Stimulated activated CD8-positive, alpha-beta memory T cell treated with anti-CD3 and anti-CD28 coated beads, Interleukin-7, amount 100 ng/mL, for 48 hours (primary cell): ENCODE data around the gene AGPS.
A peak's percentile ranks its signal among the peaks of the same experiment; 100 is the strongest.
"Not testable (repeated sequence)": the region's sequence is repeated elsewhere in the genome, so short reads cannot be mapped to it uniquely, and the experiment has no call there.

ENCODE experiments used
- DNase-seq, 2 donors: peaks; one replicate each; pipeline ENCODE4 v3.0.0-alpha.2; 2020; ENCODE audit warnings: low read depth in 1 of 2; ENCODE audit errors: extremely low read depth in 1 of 2

AGPS gene

DNA sequence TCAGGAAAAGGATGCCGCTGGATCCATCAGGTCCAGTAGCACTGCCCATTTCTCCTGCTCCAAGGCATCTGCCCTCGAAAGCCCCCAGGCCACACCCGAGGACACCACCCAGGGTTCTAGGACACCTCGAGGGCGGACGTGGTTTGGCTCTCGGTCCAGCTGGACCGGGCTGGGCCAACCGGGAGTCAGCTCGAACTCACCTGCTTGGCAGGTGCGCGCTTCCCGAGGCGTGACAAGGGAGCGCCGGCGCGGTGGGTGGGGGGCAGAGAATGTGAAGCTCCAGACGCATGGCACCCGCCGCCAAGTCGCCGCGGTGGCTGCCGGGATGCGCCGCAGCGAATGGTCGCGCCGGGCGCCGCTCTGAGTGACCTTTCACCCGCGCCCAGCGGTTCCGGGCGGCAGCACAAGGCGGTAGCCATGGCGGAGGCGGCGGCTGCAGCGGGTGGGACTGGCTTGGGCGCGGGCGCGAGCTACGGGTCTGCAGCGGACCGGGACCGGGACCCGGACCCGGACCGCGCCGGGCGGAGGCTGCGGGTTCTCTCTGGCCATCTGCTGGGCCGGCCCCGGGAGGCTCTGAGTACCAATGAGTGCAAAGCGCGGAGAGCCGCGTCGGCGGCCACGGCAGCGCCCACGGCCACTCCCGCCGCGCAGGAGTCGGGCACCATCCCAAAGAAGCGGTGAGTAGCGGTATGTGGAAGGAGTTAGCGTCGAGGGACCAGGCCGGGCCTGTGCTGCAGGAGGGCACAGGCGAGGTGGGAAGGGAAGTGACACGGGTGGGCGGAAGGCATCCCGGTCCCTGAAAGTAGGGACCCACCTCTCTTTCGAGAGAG lies at the start of gene AGPS:
Gene AGPS (plus strand): TSS at position 401 of the 830 bp plus-strand sequence. CDS start 17 bp downstream, at position 418.
- peak; percentile 63 to 68 for DNase-seq

DNA sequence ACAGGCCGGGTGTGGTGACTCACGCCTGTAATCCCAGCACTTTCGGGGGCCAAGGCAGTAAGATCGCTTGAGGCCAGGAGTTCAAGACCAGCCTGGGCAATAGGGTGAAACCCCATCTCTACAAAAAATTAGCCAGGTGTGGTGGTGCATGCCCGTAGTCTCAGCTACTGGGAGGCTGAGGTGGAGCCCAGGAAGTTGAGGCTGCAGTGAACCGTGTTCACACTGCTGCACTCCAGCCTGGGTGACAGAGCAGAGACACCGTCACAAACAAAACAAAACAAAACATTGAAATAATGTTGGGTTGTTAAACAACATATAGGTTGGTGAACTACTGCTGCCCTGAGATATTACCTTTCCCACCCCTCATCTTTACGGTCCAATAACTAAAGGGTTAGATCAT lies 48.8 kb upstream of the AGPS start:
- no peak for DNase-seq

DNA sequence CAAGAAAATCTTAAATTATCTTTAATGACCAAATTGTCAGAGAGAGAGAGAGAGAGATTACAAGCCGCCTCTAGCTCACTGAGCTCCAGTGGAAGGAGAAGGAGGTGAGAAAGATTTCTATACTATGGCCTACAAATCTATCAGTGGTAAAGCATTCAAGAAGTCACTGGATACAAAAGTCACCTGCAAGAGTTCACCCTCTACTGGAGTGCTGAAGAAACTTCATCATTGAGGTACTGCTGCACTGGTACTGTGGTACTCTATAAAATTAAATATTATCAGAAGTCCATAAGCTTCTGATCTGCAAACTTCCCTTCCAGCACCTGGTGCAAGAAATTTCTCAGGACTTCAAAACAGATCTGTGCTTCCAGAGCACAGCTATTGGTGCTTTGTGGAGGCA lies 48.3 kb upstream of the AGPS start:
- DNase-seq, result no peak

GRCh38 chr2:177346192-177346591 lies 46.4 kb upstream of the AGPS start:
- DNase-seq, result no peak

DNA sequence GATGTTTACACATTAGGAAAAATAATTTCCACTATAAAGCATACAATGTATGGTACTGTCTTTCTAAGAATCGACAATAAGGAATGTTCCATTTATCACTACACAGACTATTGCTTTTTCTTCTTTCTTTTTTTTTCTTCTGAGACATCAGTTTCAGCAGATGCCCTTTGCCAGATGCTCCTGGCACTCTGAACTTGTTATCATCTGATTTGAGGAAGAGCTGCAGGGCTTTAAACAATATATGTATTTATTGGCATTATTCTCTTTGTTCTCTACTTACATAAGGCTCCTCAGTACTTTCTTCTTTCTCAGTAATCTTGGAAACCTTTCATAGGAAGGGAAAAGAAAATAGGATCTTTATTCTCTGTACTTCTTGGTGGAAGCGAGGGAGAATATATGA lies 45.0 kb upstream of the AGPS start:
- DNase-seq, result no peak

DNA sequence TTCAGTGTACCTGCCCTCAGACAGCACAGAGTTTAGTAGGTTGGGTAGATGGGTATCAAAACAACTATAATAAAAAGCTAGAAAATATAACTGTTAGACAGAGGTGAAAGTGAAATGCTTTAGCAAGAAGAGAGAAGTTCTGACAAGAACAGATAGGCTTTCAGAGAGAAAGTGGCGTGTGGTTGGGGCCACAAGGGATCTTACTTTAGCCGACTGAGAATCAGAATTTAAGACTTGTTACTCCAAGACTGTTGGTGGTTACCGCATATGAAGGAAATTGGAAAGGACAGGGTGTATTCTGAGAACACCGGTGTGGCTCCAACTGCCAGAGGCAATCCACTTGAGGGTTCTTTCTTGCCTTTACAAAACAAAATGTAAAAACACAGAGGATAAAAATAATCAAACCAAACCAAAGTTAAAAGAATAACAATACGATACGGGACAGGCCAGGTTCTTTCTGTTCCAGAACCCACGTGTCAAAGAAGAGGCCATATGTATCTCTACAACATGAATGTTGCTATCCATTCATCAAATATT lies 44.4 kb upstream of the AGPS start:
- no peak for DNase-seq

DNA sequence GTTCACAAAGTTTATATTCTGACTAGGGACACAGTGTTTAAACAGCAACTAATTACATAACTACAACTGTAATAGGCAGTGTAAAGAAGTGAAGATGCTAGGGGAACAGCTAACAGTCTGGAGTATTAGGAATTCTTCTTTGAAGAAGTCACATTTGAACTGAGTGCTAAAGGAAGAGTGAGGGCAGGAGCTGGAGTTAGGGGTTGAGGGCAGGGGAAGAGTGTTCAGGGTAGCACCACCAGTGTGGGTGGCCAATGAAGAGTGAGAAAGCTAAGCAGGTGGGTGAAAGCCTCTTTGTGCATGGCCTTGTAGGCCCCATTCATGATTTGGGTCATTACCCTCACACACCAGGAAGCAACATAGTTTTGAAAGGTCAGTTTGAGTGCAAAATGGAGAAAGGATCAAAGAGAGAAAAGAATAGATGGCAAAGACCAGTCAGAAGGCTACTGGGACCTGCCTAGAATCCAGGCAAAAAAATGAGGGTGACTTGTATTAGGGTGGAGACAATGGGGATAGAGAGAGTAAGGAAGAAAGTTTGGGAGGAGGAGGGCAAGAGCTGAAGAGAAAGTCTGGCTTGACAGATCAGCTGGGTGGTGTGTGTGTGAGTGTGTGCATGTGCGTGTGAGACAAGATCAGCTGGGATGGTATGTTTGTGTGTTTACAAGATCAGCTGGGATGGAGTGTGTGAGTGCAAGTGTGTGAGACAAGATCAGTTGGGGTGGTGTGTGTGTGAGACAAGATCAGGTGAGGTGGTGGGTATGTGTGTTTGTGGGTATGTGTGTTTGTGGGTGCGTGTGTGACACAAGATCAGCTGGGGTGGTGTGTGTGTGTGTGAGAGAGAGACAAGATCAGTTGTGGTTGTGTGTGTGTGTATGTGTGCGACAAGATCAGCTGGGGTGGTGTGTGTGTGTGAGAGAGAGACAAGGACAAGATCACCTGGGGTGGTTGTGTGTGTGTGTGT lies 43.6 kb upstream of the AGPS start:
- no peak for DNase-seq

DNA sequence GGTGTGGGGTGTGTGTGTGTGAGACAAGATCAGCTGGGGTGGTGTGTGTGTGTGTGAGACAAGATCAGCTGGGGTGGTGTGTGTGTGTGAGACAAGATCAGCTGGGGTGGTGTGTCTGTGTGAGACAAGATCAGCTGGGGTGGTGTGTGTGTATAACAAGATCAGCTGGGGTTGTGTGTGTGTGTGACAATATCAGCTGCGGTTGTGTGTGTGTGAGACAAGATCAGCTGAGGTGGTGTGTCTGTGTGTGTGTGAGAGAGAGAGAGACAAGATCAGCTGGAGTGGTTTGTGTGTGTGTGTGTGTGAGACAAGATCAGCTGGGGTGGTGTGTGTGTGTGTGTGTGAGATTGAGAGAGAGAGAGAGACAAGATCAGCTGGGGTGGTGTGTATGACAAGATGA lies 41.9 kb upstream of the AGPS start:
- not testable (repeated sequence) for DNase-seq

- DNase-seq, result not testable (repeated sequence)
These were observed 41.5 kb upstream of the AGPS start for GRCh38 chr2:177351121-177351520.

GRCh38 chr2:177352441-177353186 lies 40.0 kb upstream of the AGPS start:
- DNase-seq, result no peak

GRCh38 chr2:177353187-177353478 lies 39.4 kb upstream of the AGPS start:
- no peak for DNase-seq

DNA sequence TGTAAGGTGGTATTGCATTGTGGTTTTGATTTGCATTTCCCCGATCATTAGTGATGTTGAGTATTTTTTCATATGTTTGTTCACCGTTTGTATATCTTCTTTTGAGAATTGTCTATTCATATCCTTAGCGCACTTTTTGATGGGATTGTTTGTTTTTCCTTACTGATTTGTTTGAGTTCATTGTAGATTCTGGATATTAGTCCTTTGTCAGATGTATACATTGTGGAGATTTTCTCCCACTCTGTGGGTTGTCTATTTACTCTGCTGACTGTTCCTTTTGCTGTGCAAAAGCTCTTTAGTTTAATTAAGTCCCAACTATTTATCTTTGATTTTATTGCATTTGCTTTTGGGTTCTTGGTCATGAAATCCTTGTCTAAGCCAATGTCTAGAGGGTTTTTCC lies 38.0 kb upstream of the AGPS start:
- DNase-seq, result not testable (repeated sequence)

DNA sequence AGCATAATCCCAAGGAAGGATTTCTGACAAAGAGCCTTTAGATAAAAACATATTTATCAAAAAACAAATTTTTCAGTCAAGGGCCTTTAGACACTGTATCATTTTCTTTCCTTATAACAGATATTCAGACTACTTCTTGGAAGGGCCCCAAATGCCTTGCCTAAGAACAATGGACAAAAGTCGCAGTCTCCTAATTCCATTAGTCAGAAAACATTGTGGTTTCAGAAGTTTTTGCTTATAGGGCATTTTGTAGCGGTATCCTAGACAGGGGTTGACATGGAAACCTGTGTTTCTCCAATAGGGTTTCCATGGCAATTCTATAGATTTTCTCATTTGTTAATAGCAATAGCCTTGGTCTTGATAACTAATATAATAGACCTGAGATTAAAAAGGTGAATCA lies 36.7 kb upstream of the AGPS start:
- DNase-seq, result no peak

GRCh38 chr2:177359836-177360595 lies 32.6 kb upstream of the AGPS start:
- no peak for DNase-seq

DNA sequence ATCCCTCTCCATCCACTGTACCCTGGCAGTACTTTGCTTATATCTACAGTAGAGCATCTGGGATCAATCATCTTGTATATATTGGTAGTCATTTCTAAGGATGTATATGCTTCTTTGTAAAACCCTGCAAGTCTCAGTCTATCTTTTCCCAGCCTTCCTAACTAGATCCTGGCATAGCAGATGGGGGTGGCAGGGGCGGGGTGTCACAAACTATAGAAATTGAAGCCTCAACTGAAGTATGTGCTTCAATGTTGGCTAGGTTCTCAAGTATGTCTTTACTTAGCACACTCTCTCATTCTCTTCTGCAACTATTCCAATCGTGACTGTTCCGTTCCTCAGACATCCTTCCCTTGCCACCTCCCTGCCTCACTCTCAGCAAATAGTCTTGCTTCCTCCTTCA lies 30.1 kb upstream of the AGPS start:
- no peak for DNase-seq

DNA sequence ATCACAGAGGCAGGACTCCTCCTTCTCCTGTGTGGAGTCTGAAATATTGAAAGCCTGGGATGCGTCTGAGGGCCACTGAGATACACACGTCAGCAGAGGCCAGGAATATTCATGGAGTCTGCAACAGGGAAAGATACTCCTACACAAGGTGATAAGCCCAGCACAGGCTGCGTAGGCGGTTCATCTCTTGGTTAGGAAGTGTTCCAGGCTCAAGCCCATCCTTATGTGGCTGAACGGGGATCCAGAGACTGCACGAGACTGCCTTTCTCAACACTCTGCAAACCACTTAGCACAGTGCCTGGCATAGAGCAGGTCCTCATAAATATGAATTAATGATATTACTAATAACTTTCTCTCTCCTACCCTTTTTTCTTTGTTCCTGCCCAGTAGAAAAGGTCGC lies 29.2 kb upstream of the AGPS start:
- no peak for DNase-seq

DNA sequence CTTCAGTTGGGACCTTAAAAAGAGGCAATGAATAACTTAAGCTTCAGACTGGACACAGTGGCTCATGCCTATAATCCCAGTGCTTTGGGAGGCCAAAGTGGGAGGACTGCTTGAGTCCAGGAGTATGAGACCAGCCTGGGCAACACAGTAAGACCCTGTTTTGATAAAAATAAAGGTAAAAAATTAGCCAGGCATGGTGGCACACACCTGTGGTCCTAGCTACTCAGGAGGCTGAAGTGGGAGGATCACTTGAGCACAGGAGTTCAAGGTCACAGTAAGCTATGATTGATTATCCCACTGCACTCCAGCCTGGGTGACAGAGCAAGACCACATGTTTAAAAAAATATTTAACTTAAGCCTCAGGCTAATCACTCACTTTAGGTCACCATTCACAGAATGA lies 26.8 kb upstream of the AGPS start:
- DNase-seq, result not testable (repeated sequence)

GRCh38 chr2:177368023-177368422 lies 24.6 kb upstream of the AGPS start:
- DNase-seq, result not testable (repeated sequence)

DNA sequence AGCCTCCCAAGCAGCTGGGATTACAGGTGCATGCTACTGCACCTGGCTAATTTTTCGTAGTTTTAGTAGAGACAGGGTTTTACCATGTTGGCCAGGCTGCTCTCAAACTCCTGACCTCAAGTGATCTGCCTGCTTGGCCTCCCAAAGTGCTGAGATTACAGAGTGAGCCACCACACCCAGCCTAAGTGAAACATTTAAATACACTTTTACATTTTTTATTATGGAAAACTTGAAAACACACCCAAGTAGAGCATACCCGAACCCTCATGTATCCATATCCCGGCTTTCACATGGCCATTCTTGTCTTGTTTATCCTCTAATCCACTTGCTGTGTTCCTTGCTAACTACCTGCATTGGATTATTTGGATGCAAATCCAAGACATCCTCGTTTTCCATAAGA lies 13.2 kb upstream of the AGPS start:
- DNase-seq, result no peak

- DNase-seq, result no peak
These were observed 12.4 kb upstream of the AGPS start for GRCh38 chr2:177380181-177380580.
